ENCODE results near the gene FOXP1.
"Not testable (repeated sequence)": the region's sequence is repeated elsewhere in the genome, so short reads cannot be mapped to it uniquely, and the experiment has no call there.

FOXP1 gene

DNA sequence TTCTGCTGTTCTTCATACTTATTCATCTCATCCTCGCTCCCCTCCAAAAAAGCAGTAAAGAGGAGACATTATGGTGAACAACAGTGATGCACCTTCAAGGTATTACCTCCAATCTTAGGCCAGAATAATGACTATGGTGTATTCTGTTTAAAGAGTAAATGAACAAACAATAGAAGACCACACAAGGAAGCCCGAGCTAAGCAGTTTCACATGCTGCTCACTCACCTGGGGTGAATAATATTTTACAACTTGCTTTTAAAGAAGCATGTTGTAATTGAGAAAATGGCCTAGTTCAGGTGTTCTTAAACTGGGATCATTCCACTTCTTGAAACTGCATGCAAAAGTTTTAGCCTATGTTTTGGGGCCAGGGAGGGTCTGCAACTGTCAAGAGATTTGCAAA is 581.2 kb downstream of the FOXP1 start:
- no peak for DNase-seq (ENCODE audit: low spot score)

DNA sequence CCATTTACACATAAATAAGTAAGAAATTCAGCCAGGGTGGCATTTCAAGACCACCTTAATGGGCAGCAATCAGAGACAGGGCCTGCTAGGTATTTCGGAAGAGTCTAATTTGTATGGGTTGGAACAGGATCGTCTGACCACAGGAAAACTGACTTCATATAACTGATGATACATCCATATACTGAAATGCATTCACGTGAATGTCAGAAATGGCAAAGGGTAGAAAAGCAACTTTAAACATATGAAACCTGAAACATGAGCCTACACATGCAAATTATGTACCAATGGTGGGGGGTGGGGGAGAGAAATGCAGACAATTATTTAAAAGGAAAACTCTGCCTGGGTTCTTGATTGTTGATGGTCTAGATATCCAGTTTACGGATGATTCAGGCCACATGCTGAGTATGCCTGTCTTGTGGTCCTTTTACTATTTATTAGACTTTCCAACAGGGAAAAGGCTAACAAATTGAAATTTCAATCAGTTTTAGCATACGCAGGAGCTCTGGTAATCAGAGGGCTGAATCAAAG is 582.2 kb downstream of the FOXP1 start:
- DNase-seq (ENCODE audit: low spot score) = no peak

DNA sequence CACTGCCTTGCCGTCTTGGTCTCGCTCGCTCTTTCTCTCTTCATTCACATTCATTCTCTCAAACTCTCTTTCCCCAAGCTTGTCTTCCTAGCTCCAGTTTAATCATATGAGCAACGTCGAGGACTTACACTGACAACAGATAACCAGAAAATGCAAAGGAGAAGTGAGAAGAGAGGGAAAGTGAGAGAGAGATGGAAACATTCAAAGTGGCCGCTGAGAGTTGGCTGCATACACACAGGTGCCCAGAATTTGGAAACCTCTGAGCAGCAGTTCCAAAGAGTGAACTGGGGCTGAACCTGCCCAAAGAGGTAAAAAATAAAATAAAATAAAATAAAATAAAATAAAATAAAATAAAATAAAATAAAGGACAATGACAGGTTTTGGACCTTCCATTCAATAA is 583.0 kb downstream of the FOXP1 start:
- no peak for DNase-seq (ENCODE audit: low spot score)

DNA sequence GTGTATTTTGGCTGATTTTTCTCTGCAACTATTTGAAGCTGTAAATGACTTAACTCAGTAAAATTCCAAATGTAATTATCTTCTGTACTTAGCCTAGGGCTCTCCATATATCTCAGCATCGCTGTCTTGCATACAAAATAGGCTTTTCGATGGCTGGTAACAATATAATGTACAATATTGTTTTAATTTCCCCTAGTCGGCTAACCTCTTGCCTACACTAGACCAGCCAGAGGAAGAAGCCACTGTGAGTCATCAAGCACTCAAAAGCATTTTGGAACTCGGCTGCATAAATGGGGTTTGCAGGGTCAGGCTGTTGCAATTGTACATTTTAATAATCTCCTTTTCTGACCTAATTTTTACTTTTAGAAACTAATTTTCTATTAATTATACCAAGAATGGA is 583.8 kb downstream of the FOXP1 start:
- peak; percentile 33 for DNase-seq (ENCODE audit: low spot score)

DNA sequence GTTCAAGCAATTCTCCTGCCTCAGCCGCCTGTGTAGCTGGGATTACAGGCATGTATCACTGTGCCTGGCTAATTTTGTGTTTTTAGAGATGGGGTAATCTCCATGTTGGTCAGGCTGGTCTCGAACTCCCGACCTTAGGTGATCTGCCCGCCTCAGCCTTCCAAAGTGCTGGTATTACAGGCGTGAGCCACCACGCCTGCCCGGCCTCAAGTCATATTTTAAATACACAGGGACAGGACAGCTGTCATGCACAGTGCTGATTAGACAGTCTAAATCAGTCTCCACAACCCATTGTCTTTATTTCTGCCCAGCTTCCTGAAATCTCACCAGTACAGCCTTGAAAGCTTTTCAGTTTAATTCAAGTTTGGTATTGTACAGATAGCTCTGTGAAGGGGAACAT is 587.4 kb downstream of the FOXP1 start:
- no peak for DNase-seq (ENCODE audit: low spot score)

DNA sequence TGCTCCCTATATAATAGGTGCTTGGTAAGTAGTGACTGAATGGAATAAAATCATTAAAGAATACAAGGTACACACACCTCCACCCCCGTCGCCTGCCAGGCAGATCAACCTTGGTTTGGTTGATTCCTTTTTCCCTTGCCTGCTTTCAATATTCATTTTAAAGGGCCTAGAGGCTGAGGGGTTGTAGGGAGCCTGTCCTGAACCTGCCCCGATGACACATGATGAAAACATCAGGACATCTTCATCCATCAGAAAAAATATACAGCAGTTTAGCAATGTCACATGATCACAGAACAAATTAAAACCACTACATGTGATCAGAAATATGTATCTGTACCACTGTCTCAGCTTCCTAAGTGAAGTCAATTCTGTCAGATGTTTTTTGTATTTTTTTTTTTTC is 588.9 kb downstream of the FOXP1 start:
- DNase-seq (ENCODE audit: low spot score) = no peak

DNA sequence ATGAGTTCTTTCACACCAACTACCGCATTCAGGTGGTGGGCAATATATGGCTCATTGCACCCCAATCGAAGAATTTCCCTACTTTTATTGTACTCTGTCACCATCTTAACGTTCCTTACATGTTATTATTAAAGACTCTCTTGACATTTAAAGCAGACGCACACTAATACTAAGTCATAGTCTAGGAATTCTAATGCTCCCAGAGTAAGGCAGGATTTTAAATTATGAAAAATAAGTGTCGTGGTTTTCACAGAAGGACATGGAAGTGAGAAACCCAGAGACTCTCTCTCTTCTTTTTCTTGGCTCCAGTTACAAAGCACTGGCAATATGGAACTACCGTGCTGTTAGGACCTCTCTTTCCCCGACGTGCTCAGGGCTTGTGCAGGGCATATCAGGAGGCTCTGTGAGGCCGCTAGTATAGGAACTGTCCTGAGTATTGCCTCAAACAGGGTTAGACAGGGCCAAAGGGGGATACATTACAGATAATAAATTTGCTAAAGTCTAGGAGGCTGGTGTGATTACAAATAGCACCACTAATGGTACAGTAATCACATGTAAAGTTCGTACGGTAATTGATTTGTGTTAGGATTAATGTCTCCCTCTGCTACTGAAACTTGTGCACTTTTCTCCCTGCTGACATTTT is 590.8 kb downstream of the FOXP1 start:
- DNase-seq (ENCODE audit: low spot score) = no peak

DNA sequence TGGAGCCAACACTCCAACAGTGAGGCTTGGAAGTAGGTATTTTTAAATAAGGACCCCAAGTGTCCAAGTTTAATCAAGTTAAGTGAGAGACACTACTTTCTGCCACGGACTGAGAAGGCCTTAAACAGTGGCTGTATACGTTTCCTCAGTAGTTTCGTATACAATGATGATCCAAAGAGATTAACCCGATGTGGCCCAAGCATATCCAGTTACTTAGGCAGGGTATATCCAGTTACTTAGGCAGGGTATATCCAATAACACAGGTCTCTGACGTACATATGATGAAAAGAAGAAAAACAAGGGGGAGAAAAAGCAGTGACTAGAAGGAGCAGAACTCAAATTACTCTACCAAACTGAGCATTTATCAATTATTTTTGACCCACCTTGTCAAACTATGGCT is 591.4 kb downstream of the FOXP1 start:
- no peak for DNase-seq (ENCODE audit: low spot score)

DNA sequence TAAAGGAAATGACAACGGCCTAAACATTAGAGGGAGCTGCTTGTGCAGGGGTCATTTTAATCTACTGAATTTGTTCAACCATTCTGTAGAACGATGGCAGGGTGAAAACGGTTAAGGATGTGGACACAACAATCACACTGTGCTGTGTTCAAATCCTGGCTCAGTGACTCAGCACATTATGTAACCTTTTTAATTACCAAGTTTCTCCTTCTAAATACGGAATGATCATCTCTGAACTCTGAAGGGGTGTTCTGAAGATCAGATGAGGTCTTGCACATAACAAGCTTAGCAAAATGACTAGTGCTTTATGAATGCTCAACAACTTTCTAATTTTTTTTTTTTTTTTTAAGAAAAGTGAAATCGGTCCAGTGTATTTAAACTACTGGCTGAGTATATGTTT is 592.8 kb downstream of the FOXP1 start:
- DNase-seq (ENCODE audit: low spot score) = no peak

DNA sequence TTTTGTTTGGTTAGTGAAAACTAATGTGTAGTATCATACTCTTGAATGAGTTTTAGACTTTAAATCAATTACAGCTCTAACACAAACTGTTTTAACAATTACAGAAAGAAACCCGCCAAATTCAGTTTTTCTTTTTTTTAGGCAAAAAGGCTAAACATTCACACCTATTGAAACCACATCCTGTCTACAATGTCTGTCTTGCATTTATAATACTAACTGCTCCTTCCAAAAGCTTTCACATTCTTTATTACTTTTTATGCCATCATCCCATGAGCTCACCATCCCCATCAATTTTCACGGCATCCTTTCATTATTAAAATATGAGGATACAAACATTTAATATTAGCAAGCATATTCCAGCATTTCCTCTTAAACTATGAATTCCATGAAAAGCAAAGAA is 593.3 kb downstream of the FOXP1 start:
- DNase-seq (ENCODE audit: low spot score) = no peak

DNA sequence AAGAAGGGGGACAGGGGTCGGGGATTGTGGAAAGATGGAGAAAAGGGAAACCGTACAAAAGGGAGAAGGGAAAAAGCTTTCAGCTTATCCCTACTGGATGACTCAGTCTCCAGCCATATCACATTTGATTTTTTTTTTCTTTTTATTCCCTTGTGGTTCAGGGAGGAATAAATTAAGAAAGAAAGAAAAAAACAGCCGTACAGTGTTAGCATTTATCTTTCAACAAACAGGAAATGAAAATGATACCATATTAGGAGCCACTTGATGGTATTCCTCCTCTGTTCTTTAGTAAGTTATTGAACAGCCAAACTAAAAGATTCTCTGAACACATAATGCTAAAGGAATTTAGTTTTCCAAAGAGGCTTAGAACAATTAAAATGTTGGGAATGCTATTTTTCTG is 594.4 kb downstream of the FOXP1 start:
- peak; percentile 24 for DNase-seq (ENCODE audit: low spot score)

DNA sequence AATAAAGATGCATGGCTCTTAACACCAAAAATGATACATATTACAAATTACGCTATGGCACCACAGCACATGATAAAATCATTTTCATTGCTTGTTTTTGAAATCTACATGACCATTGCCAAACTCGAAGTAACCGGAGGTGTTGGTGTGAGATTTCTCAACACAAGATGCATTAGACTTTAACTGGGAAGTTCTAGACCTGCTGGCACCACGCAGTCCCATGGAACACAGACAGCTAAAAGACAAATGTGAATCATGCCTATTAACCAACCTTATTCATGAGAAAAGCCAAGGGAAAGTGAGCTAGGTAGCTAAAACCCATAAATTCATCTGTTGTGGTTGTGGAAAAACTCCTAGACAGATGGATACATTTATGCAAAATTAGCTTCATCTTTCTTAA is 595.4 kb downstream of the FOXP1 start:
- no peak for DNase-seq (ENCODE audit: low spot score)

DNA sequence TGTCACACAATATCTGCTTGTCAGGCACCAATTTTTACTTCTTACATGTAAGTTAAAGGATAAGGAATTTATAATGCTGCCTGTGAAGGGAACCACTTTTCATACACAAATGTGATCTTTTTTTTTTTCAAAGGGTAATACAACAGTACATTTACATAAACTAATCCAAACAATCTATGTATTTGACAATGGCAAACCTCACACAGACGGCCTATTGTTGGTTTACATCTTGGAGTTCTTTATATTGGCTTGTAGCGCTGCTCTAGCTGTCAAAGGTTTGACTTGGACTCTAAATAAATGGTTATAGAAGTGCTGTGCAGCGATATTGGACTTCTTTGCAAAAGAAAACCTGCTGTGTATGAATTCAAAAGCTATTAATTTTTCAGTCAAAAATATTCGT is 598.0 kb downstream of the FOXP1 start:
- no peak for DNase-seq (ENCODE audit: low spot score)

DNA sequence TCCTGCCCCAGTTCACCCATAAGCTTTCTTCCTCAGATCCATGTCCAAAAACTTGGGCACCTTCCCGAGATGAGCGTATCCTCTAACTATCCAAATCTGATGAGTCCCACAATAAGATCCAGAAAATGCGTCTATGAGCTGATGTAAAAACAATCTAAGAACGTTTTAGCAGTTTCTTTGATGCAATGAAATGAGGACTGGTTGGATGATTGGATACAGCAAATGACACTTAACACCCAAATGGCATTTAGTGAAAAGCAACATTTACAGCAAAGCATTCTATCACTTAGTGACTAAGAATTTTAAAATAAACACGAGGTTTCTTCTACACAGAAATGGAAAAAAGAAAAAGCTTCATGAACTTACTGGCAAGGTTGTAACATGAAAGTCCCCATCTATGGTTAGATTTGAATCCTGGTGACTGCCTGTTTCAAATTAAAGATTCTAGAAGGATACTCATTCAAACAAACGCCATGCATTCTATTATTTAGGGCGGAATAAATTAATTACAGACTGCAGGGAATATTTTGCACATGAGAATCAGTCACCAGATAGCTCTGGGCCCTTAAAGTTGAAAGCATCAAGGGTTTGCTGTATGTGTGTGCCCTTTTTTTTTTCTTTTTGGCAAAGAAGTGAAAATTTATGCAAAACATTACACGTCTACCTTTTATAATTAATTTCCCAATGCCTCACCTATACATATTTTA is 598.6 kb downstream of the FOXP1 start:
- DNase-seq (ENCODE audit: low spot score) = no peak

DNA sequence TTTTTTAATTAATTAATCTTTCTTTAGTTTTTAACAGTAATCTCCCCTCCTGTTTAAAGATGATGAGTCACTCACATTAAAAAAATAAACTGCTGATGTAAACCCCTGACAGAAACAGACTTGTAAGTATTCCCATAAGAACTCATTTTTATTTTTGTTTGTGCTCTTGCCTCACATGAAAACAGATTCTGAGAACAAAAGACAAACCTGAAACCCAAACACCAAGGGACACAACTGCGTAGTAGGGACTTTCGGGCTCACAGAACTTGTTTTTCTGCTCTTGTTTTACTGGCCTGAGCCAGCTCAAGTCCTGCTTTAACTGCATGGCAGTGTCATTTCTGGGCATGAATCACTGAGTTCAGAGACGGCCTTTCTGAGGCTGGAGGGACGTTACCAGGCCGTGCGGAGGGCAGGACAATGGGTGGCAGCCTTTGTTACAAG is 600.8 kb downstream of the FOXP1 start:
- peak; percentile 50 for DNase-seq (ENCODE audit: low spot score)

DNA sequence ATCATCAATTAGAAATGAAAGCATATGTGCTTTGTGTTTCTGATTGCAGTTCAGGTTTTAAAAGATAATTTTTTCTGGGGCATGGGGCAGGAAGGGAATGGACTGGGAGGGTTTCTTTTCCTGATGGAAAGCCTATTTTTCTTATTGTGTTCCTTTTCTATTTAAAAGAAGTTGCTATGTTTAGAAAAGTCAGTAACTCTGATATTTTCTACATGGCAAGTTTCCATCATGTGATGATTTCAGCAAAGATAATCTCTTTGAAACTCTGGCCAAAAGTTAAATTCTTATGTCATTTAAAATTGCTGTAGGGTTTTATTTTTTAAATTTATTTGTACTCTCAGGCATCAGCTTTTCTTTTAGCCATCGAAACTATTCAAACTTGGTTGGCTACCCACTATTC is 601.2 kb downstream of the FOXP1 start:
- DNase-seq (ENCODE audit: low spot score) = peak; percentile 17

DNA sequence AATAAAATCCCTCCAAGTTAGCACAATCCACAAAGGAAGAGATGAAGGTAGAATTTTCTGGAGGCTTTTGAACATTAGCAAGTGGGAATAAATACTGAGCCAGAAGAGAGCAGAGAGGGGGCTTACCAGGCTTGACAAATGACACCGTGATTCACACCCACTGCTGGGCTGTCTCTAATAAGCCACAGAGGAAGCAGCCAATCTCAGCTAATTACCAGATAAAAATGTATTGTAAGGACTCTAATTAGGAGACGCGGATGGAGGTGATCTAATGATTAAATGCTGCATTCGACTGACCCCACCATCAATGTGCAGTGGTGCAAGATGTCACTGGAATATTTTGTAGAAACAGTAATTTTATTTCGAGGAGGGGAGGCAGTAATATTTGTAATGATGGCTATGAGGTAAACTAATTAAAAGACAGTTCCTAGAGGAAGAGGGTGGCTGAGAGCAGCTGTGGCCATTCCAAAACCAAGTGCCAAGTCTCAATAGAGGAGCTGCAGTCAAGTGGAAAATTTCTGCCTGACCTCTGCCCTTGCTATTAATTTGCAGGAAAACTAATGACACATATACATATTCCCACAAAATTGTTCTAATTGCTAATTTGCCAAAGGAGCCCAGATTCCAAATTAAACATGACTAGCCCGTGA is 602.2 kb downstream of the FOXP1 start:
- no peak for DNase-seq (ENCODE audit: low spot score)

DNA sequence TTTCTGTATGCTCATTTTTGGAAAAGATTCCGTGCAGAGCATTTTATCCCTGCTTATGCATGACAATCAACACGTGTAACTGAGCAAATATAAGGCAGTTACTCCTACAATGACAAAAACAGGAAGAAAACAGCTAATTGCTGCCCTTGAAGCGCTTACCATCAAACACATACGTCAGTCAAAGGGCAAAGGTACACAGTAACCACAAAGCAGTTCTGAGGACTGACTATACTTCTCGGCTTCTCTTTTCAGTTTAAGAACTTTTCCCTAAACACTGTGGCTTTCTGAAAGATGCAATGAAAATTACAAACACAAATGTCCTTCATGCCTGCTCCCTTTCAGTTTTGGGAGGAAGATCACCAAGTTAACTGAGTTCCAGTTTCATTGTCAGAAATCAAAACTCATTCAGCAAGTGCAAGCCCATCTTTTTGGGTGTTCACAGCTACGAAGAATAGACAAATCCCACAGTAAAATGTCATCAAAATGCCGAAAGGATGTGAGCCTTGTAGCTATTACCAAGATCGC is 602.8 kb downstream of the FOXP1 start:
- DNase-seq (ENCODE audit: low spot score) = no peak

DNA sequence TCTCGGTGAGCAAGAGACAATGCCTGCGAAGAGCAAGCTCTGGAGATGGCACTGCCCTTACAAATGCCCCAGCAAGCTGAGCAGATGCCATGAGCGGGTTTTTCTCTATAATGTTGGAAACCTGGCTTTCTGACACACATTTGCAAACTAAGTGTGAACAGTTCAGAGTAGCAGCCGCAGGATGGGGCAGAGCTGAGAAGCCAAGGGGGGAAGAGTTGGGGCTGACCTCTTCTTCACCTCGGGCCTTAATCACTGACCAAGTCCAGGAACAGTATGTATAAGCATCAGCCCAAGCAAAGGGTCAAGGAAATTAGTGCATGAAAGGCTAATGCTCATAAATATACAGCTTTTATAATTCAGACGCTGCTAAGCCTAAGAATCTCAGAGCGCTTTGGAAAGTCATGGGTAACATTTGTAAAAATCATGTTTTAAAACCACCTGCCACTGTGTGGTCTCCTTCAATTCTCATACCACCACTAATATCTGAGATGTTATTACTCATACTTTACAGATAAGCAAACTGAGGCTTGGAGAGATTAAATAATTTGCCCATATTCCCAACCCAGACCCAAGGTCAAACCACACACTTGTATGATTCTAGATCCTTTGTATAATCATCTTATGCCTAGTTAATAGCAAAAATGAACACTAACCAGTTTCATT is 603.4 kb downstream of the FOXP1 start:
- DNase-seq (ENCODE audit: low spot score) = no peak

DNA sequence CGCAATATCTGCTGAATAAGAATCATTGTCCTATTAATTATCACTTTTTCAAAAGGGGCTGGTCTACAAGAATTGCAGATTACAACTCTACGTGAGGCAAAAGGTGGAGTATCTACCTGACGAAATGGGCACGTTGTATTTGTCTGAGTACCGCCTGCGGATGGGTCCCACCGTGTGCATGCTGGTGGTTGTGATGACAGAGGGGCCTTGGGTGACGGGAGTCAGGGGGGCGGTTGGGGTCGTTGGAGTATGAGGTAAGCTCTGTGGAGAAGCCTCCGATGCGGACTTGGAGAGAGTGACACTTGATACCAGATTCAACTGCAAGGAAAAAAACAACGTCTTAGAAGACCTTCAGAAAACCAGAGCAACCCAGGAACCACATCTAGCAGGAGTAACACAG is 605.8 kb downstream of the FOXP1 start:
- no peak for DNase-seq (ENCODE audit: low spot score)

DNA sequence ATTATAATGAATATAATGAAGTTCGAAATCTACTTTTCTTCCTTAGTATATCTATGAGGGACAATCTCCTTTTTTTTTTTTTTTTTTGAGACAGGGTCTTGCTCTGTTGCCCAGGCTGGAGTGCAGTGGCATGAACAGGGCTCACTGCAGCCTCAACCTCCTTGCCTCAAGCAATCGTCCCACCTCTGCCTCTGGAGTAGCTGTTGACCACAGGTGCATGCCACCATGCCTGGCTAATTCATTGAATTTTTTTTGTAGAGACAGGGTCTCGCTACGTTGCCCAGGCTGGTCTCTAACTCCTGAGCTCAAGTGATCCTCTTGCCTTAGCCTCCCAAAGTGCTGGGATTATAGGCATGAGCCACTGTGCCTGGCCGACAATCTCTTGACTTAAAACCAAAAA is 607.5 kb downstream of the FOXP1 start:
- DNase-seq (ENCODE audit: low spot score) = not testable (repeated sequence)

DNA sequence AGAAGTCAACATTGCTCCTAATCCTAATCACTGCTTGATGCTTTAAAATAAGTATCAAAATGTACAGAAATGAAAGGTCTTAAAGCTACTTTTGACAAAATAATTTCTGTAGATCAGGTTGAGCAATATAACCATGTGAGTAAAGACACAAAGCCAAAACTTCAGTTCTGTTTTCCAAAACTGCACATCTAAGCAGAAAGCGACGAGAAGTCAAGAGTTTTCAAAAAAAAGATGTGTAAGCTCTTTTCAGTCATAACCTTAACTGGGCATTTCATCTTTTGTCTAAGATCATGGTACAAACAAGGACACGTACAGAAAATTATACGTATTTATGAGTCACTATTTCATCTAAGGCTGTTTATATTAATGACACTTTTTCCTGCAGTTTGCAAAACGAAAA is 608.8 kb downstream of the FOXP1 start:
- DNase-seq (ENCODE audit: low spot score) = no peak

DNA sequence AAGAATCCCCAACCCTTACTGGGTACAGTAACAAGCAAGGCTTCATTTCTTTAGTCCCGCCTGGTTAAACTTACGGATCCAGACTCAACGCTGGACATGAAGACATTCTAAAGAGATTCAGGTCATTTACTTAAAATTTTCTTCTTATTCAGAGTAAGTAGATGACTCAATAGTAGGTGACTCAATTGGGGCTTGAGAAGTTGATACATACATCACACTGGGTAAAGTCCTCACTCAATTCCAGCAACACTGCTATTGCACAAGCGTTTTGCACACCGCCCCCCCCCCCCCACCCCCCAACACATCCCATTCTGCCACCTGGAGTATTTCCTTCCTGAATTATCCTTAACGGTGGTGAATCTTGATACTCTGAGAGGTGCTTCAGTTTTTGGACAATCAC is 610.0 kb downstream of the FOXP1 start:
- no peak for DNase-seq (ENCODE audit: low spot score)
